Liver (tissue), 3 donors: ENCODE data around the gene PLA2G5.

ENCODE experiments used
- CTCF ChIP-seq: fragments of 150-350 bp; IDR thresholded peaks from 2 replicates; pipeline ENCODE4 v1.5.1; 2017; ENCODE audit warnings: improper control_type of control experiment, low read depth, low read length; ENCODE audit not compliant: missing input control
- EGR1 ChIP-seq, 2 donors: IDR thresholded peaks; 2 replicates each; pipeline ENCODE4 v1.6.1; 2016 to 2018; ENCODE audit warnings: antibody characterized with exemption in 2 of 2, low read depth in 2 of 2
- HNF4G ChIP-seq: IDR thresholded peaks from 2 replicates; pipeline ENCODE4 v1.6.1; 2016; ENCODE audit warnings: antibody characterized with exemption
- RAD21 ChIP-seq, 2 donors: IDR thresholded peaks; 2 replicates each; pipeline ENCODE4 v1.6.1; 2016; ENCODE audit warnings: antibody characterized with exemption in 2 of 2, mild to moderate bottlenecking in 2 of 2
- SP1 ChIP-seq: IDR thresholded peaks from 2 replicates; pipeline ENCODE4 v1.6.1; 2018; ENCODE audit warnings: antibody characterized with exemption, mild to moderate bottlenecking
- TAF1 ChIP-seq: conservative IDR thresholded peaks from 2 replicates; pipeline ENCODE4 v1.6.1; 2016; ENCODE audit warnings: antibody characterized with exemption, mild to moderate bottlenecking
- YY1 ChIP-seq: IDR thresholded peaks from 2 replicates; pipeline ENCODE4 v1.6.1; 2016; ENCODE audit warnings: antibody characterized with exemption, mild to moderate bottlenecking
- TF ChIP-seq, protein P1 (sequence below): IDR thresholded peaks from 2 replicates; pipeline ENCODE4 v1.6.1; 2016; ENCODE audit warnings: antibody characterized with exemption
- donor health status: healthy.
- donor health status: healthy.

GRCh38 chr1:20090119-20090518 is 20.1 kb downstream of the PLA2G5 start:
- TF ChIP-seq HNF4G (no peak), CTCF (no peak), SP1 (no peak), EGR1 (IDR thresholded peaks at IDR 0.05; ENCODE audit: low read depth in 2 of 2) (no peak), RAD21 (IDR thresholded peaks at IDR 0.05) (no peak), YY1 (no peak), TAF1 (no peak)
- TF ChIP-seq, protein P1, sequence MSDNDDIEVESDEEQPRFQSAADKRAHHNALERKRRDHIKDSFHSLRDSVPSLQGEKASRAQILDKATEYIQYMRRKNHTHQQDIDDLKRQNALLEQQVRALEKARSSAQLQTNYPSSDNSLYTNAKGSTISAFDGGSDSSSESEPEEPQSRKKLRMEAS, result no peak
